ENCODE results near the gene ACER3.

GRCh38 chr11:76947800-76948199 is 87.1 kb downstream of the ACER3 start:
- TF ChIP-seq CTCF (IDR thresholded peaks at IDR 0.05) (no peak), POLR2A (IDR thresholded peaks at IDR 0.05) (no peak), POLR2AphosphoS5 (IDR thresholded peaks at IDR 0.05; ENCODE audit: insufficient read depth in 1 of 2, low read depth in 1 of 2) (no peak)
